ENCODE results near the gene ANTXR2.
"Not testable (repeated sequence)": the region's sequence is repeated elsewhere in the genome, so short reads cannot be mapped to it uniquely, and the experiment has no call there.

Gene ANTXR2

GRCh38 chr4:80072744-80073472 lies at the start of gene ANTXR2:
ANTXR2 (minus strand) TSS chr4:80073229; CDS start chr4:80072560, 669 bp downstream.
- peak; percentile 84 to 87 for DNase-seq (ENCODE audit: low read depth in 2 of 2)

DNA sequence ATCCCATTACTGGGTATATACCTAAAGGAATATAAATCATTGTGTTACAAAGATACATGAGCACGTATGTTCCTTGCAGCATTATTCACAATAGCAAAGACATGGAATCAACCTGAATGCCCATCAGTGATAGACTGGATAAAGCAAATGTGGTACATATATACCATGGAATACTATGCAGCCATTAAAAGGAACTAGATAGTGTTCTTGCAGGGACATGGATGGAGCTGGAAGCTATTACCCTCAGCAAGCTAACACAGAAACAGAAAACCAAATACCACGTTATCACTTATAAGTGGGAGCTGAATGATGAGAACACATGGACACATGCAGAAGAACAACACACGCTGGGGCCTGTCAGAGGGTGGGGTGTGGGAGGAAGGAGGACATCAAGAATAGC lies 48.8 kb upstream of the ANTXR2 start:
- not testable (repeated sequence) for DNase-seq (ENCODE audit: low read depth in 2 of 2)

DNA sequence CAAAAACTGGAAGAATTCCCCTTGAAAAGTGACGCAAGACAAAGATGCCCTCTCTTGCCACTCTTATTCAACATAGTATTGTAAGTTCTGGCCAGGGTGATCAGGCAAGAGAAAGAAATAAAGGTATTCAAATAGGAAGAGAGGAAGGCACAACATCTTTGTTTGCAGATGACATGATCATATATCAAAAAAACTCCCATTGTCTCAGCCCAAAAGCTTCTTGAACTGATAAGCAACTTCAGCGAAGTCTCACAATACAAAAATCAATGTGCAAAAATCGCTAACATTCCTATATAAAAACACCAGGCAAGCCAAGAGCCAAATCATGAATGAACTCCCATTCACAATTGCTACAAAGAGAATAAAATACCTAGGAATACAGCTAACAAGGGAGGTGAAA lies 46.6 kb upstream of the ANTXR2 start:
- DNase-seq (ENCODE audit: low read depth in 2 of 2): not testable (repeated sequence)

- no peak for DNase-seq (ENCODE audit: low read depth in 2 of 2)
Measured at GRCh38 chr4:80116516-80116915, 43.5 kb upstream of the ANTXR2 start.

DNA sequence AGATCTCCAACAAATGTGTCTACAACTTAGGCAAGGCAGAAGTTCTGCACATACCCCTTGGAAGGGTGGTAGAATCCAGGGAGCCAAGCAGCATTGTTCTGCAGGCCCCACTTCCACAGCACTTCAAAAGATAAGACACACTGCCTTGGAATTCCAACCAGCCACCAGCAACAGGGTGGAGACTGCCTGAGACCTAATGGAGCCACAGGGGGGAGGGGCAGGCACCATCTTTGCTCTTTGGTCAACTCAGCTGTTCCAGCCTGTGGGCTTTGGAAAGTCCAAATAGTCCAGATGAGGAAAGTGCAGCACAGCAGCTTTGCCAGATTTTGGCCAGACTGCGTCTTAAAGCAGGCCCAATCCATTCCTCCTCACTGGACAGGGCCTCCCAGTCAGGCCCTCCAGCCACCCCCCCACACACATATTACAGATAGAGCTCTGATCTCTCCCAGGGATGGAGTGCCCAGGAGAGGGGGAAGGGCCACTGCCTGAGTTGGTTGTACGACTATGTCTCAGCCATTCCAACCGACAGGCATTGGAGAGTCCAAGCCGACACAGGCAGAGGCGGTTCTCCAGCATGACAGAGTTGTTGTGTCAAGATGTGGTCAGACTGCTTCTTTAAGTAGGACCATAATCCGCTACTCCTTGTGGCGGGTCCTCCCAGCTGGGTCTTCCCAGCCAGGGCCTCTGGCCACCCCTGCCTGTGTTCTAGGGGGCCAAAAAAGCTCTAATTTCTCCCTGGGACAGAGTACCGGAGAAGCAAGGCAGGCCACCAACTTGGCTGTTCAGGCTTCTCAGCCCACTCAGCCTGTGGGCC lies 42.5 kb upstream of the ANTXR2 start:
- no peak for DNase-seq (ENCODE audit: low read depth in 2 of 2)

DNA sequence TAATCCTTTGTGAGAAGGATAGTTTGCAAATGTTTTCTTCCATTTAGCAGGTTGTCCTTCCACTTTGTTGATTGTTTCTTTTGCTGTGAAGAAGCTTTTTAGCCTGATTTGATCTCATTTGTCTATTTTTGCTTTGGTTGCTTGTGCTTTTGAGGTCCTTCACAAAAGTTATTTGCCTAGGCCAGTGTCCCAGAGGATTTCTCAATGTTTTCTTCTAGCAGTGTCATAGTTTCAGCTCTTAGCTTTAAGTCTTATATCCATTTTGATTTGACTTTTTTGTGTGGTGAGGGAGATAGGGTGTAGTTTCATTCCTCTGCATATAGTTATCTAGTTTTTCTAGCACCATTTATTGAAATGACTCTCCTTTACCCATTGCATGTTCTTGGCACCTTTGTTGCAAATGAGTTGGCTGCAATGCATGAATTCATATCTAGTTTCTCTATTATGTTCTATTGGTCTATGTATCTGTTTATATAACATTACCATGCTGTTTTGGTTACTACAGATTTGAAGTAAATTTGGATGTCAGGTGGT lies 41.8 kb upstream of the ANTXR2 start:
- DNase-seq (ENCODE audit: low read depth in 2 of 2): no peak

DNA sequence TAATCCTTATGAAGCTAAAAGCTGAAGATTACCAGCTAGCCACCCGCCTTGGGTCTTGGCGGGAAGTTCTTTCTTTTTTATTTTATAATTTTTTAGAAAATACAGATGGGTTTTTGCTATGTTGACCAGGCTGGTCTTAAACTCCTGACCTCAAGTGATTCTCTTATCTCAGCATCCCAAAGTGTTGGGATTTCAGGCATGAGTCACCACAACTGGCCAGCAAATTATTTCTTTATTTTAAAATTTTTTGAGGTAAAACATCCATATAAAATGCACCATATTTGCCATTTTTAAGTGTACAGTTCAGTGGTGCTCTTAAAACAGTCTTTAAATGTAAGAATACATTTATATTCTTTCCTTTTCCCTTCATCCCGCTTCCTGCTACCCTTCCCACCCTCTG lies 40.6 kb upstream of the ANTXR2 start:
- no peak for DNase-seq (ENCODE audit: low read depth in 2 of 2)

DNA sequence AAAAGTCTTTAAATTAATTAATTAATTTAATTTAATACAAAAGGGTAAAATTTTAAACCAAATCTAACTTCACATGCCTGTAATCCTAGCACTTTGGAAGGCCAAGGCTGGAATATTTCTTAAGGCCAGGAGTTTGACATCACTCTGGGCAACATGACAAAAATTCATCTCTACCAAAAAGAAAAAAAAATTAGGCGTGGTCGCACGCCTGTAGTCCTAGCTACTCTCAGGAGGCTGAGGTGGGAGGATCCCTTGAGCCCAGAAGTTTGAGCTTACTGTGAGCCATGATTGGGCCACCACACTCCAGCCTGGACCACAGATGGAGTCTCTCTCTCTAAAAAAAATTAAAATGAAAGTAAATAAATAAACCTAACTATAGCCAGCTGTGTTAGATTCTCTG lies 39.2 kb upstream of the ANTXR2 start:
- DNase-seq (ENCODE audit: low read depth in 2 of 2): no peak

- DNase-seq (ENCODE audit: low read depth in 2 of 2): no peak
Measured at GRCh38 chr4:80111276-80111675, 38.2 kb upstream of the ANTXR2 start.

DNA sequence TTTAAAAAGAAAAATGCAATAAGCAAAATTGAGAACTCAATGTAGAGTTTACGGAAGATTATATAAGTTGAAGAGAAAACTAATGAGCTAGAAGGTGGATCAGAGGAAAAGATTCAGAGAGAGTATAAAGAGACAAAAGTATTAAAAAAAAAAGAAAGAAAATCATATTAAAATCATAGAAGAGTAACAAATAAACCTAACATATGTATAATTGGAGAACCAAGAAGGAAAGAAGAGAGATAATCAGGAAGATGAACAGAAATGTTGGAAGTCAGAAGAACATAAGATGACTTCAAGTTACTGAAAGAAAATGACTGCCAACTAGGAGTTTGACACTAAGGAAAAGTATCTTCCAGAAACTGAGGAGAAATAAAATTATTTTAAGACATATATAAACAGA lies 34.3 kb upstream of the ANTXR2 start:
- DNase-seq (ENCODE audit: low read depth in 2 of 2): no peak

DNA sequence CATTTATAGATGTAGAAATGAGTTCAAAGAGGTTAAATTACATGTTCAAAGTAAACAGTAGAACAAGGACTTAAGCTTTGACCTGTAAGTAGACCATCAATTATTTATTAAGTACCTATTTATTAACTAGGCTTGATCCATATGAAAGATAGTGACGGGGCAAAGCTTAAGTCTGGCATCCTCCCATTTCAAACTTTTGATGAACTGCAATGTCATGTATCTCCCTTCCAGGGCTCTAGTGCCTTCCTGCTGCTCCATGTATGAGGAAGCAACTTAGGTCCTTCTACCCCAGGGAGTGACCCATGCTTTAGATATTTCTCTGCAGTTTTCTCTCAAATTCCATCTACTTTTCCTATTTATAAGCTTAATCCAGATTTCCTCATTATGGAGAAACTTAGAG lies 31.9 kb upstream of the ANTXR2 start:
- DNase-seq (ENCODE audit: low read depth in 2 of 2): no peak

- DNase-seq (ENCODE audit: low read depth in 2 of 2): no peak
Measured at GRCh38 chr4:80103629-80104028, 30.6 kb upstream of the ANTXR2 start.

GRCh38 chr4:80101792-80102116 lies 28.7 kb upstream of the ANTXR2 start:
- DNase-seq (ENCODE audit: low read depth in 2 of 2): no peak

DNA sequence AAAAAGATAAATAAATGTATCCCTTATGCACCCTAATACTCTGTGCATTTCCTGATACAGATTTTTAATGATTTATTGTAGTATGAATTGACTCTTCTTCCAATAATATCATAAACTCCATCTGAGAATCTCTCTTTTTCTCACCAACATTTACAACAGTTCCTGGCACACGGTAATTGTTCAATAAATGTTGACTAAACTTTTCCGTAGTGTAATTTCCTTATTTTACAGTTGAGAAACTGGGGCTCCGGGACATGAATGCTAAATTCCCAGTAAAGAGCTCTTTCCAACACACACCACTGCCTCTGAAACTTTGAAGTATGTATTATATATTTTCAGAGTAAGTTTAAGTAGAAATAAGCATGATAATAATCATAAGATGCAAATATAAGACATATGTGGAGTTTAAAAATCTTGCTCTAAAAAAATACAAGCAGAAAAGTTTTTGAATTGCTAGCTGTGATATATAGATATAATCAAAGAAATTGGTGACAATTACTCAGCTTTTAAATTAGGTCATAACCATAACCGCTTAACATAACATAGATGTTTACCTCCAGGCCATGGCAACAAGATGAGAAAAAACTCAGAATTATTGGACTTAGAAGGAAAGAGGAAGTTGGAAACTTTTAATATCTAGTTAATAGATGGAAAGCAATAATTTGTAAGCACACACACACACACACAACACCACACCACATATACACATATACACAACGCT lies 28.2 kb upstream of the ANTXR2 start:
- no peak for DNase-seq (ENCODE audit: low read depth in 2 of 2)

DNA sequence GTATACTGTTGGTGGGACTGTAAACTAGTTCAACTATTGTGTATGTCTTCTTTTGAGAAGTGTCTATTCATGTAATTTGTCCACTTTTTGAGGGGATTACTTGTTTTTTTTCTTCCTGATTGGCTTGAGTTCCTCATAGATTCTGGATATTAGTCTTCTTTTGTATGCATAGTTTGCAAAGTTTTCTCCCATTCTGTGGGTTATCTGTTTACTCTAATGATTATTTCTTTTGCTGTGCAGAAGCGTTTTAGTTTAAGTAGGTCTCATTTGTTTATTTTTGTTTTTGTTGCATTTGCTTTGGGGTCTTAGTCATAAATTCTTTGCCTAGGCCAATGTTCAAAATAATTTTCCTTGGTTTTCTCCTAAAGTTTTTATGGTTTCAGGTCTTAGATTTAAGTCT lies 26.6 kb upstream of the ANTXR2 start:
- DNase-seq (ENCODE audit: low read depth in 2 of 2): no peak

DNA sequence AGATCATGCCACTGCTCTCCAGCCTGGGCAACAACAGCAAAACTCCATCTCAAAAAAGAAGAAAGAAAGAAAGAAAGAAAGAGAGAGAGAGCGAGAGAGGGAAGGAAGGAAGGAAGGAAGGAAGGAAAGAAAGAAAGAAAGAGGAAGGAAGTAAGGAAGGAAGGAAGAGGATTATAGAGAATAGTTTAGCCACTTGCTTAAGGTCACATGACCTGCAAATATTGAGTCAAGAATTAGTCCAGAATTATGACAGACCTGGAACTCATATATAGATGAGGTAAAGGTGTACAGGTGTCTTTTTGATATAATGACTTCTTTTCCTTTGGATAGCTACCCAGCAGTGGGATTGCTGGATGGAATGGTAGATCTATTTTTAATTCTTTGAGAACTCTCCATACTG lies 25.6 kb upstream of the ANTXR2 start:
- no peak for DNase-seq (ENCODE audit: low read depth in 2 of 2)

DNA sequence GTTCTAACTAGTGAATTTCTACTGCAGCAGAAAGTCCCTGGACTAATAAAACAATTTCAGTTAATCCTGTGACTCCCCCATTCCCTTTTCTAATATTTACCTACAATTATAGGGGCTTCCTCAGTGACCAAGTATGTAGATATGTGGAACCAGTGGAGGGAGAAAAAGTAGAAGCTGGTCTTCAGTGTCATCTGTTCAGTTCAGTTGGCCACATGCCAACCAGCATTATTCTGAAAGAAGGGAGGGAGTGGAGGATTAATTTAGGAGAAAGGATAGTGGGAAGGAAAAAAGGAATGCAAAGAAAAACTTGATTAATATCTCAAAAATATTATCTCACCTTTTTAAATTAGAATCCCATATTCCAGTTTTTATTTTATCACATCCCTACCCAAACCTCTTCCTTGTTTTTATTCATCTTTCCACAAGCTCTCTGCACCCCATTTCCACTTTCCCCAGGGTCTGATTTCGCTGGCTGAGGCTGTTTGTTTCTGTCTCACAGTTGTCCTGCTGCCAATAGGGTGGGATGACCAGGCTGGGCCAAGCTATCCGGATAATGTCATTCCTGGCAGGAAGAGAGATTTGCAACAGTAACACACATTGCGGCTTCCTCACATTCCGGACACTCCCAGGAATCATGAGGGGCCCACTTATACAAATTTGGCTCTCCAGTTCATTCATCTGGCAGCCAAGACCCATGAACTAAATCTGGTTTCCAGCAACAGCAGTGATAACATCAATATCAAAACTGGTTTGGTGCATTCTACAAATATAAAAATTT lies 24.6 kb upstream of the ANTXR2 start:
- peak; percentile 74 to 81 for DNase-seq (ENCODE audit: low read depth in 2 of 2)

GRCh38 chr4:80096175-80096850 lies 23.3 kb upstream of the ANTXR2 start:
- DNase-seq (ENCODE audit: low read depth in 2 of 2): no peak

DNA sequence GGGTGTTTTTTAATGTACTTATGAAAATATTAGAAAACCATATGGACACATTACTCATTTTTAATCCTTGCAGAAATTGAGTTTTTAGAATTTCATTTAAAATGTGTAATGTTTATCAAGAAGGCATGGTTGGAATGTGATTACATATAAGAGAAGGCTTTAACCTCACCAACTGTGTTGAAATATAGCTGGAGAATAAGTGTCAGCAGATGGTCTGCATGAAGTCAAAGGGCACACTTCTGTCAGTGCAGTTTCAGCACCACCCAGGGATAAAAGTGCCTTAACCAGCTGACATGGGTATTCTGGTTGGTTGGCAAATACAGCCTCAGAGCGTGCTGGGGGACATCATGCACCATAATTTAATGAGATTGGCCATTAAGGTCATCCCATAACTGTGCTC lies 21.2 kb upstream of the ANTXR2 start:
- no peak for DNase-seq (ENCODE audit: low read depth in 2 of 2)

- DNase-seq (ENCODE audit: low read depth in 2 of 2): no peak
Measured at GRCh38 chr4:80093563-80093962, 20.5 kb upstream of the ANTXR2 start.

DNA sequence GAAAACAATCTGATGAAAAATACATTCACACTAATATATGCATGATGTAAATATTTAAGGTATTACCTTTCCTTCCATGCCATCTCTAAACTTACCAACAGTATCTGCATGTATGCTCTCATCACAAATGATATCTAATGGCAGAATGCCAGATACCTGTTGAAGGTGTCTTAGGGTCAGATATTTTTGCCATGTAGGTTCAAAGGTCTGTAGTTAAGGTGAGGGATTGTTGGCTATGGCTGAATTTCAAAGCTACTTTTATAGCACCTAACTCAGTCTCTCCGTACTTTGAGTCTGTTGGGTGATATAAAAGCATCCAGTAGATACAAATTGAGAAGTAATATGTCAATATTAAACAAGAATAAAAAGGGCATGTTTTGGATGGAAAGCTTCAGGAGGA lies 19.8 kb upstream of the ANTXR2 start:
- DNase-seq (ENCODE audit: low read depth in 2 of 2): no peak

All from fibroblast of skin of left biceps (primary cell).